IMR-90 (cell line): ENCODE data around the gene ANKFY1. TPM values are rescaled to one million over a fixed set of nuclear protein-coding genes. Genes with fewer than 3 reads are reported as not detected.
A peak's percentile ranks its signal among the peaks of the same experiment; 100 is the strongest.

Experiments
- ATAC-seq: fragments of 200-7000 bp; cut with Tn5 transposase; 2 replicates; pipeline ENCODE4 v1.9.1; 2020; ENCODE audit warnings: low read depth, mild to moderate bottlenecking, moderate library complexity
- BruUV-seq: library from RNA; stranded (reverse); fragments of 400-500 nt; replicated peaks from 2 replicates; lab custom pipeline; 2021; lab: Mats Ljungman, UMichigan
- CTCF ChIA-PET: fragments of 300-600 bp; formaldehyde crosslinking; extraction: SDS; loops from one replicate; lab custom pipeline; 2021; ENCODE audit warnings: antibody characterized with exemption; lab: Yijun Ruan, JAX
- POLR2A ChIA-PET: fragments of 300-600 bp; sonication (Branson Sonifier 250); formaldehyde crosslinking; loops from one replicate; lab custom pipeline; 2022; ENCODE audit warnings: antibody characterized with exemption; ENCODE audit not compliant: unreplicated experiment; lab: Charles Lee
- DNase-seq: peaks from one replicate; pipeline ENCODE4 v3.0.0; 2013
- H2AFZ ChIP-seq: replicated peaks from 2 replicates; pipeline ENCODE3; 2013; ENCODE audit warnings: low read length, mild to moderate bottlenecking; ENCODE audit not compliant: poor library complexity
- H2AK5ac ChIP-seq: 2 replicates; pipeline ENCODE4 v1.6.1; 2013; ENCODE audit warnings: low read depth, low read length, inconsistent platforms
- H2AK9ac ChIP-seq: replicated peaks from 2 replicates; pipeline ENCODE3; 2013; ENCODE audit warnings: mild to moderate bottlenecking, low read depth, low read length, moderate library complexity; ENCODE audit not compliant: poor library complexity
- H2BK120ac ChIP-seq: 2 replicates; pipeline ENCODE4 v1.6.1; 2013; ENCODE audit warnings: low read depth, low read length, inconsistent platforms
- H2BK15ac ChIP-seq: 3 replicates; pipeline ENCODE4 v1.6.1; 2013; ENCODE audit warnings: low read depth, low read length, inconsistent platforms
- H2BK20ac ChIP-seq: 2 replicates; pipeline ENCODE4 v1.6.1; 2013; ENCODE audit warnings: low read depth, mild to moderate bottlenecking, inconsistent platforms, low read length, moderate library complexity
- H2BK5ac ChIP-seq: 2 replicates; pipeline ENCODE4 v1.6.1; 2013; ENCODE audit warnings: mild to moderate bottlenecking, low read depth, low read length, inconsistent platforms; ENCODE audit not compliant: poor library complexity, severe bottlenecking
- H3K14ac ChIP-seq: replicated peaks from 2 replicates; pipeline ENCODE4 v1.6.1; 2013; ENCODE audit warnings: low read depth, low read length, inconsistent platforms
- H3K18ac ChIP-seq: 2 replicates; pipeline ENCODE4 v1.6.1; 2013; ENCODE audit warnings: low read depth, low read length, control low read depth
- H3K23ac ChIP-seq: 2 replicates; pipeline ENCODE4 v1.6.1; 2013; ENCODE audit warnings: low read depth, low read length, inconsistent platforms
- H3K27ac ChIP-seq: 2 replicates; pipeline ENCODE4 v1.5.1; 2013; ENCODE audit warnings: mild to moderate bottlenecking, control low read depth, low read length; ENCODE audit not compliant: insufficient read depth
- H3K27me3 ChIP-seq: 2 replicates; pipeline ENCODE4 v1.6.1; 2013; ENCODE audit warnings: low read length; ENCODE audit not compliant: control insufficient read depth, insufficient read depth
- H3K36me3 ChIP-seq: 2 replicates; pipeline ENCODE4 v1.6.1; 2013; ENCODE audit warnings: low read length, mixed read lengths; ENCODE audit not compliant: control insufficient read depth, insufficient read depth
- H3K4ac ChIP-seq: 2 replicates; pipeline ENCODE4 v1.6.1; 2013; ENCODE audit warnings: low read depth, low read length, inconsistent platforms
- H3K4me1 ChIP-seq: 2 replicates; pipeline ENCODE4 v1.6.1; 2013; ENCODE audit warnings: low read length, mixed read lengths; ENCODE audit not compliant: control insufficient read depth, insufficient read depth
- H3K4me2 ChIP-seq: 2 replicates; pipeline ENCODE4 v1.6.1; 2013; ENCODE audit warnings: low read depth, mild to moderate bottlenecking, control low read depth, low read length, moderate library complexity
- H3K4me3 ChIP-seq: 2 replicates; pipeline ENCODE4 v1.5.1; 2013; ENCODE audit warnings: low read depth, mild to moderate bottlenecking, control low read depth, low read length, moderate library complexity; ENCODE audit not compliant: insufficient read depth
- H3K56ac ChIP-seq: 2 replicates; pipeline ENCODE4 v1.6.1; 2013; ENCODE audit warnings: low read length, inconsistent platforms; ENCODE audit not compliant: insufficient read depth; ENCODE audit errors: extremely low read depth
- H3K79me1 ChIP-seq, 2 experiments: 2 replicates each; pipeline ENCODE4 v1.6.1; 2013; ENCODE audit warnings: low read length in 2 of 2, inconsistent platforms in 1 of 2, low read depth in 1 of 2
- H3K9ac ChIP-seq: 2 replicates; pipeline ENCODE4 v1.6.1; 2013; ENCODE audit warnings: low read depth, low read length, control low read depth
- H3K9me1 ChIP-seq: 2 replicates; pipeline ENCODE4 v1.6.1; 2013; ENCODE audit warnings: low read length, inconsistent platforms; ENCODE audit not compliant: insufficient read depth
- H3K9me3 ChIP-seq: 2 replicates; pipeline ENCODE4 v1.6.1; 2013; ENCODE audit warnings: low read length; ENCODE audit not compliant: control insufficient read depth, insufficient read depth
- H4K20me1 ChIP-seq: 2 replicates; pipeline ENCODE4 v1.6.1; 2013; ENCODE audit warnings: low read length, inconsistent platforms; ENCODE audit not compliant: insufficient read depth
- H4K5ac ChIP-seq: 2 replicates; pipeline ENCODE4 v1.6.1; 2013; ENCODE audit warnings: mild to moderate bottlenecking, low read depth, low read length, control low read depth
- H4K8ac ChIP-seq, 2 experiments: 2 replicates each; pipeline ENCODE4 v1.6.1; 2013; ENCODE audit warnings: low read depth in 2 of 2, low read length in 2 of 2, control low read depth in 1 of 2, inconsistent platforms in 1 of 2
- H4K91ac ChIP-seq: 2 replicates; pipeline ENCODE4 v1.6.1; 2013; ENCODE audit warnings: low read depth, low read length, inconsistent platforms; ENCODE audit not compliant: insufficient read depth
- BHLHE40 ChIP-seq: fragments of 150-350 bp; IDR thresholded peaks from 2 replicates; pipeline ENCODE4 v1.6.1; 2016; ENCODE audit warnings: mild to moderate bottlenecking, low read depth, low read length
- CHD1 ChIP-seq: IDR thresholded peaks from 2 replicates; pipeline ENCODE4 v1.6.1; 2012; ENCODE audit warnings: low read depth, low read length, improper control_type of control experiment
- CTCF ChIP-seq: conservative IDR thresholded peaks from 2 replicates; pipeline ENCODE4 v1.5.1; 2012; ENCODE audit warnings: mild to moderate bottlenecking, low read depth, low read length, improper control_type of control experiment
- FOS ChIP-seq: fragments of 150-350 bp; IDR thresholded peaks from 2 replicates; pipeline ENCODE4 v1.6.1; 2016; ENCODE audit warnings: low read depth, low read length
- POLR2A ChIP-seq: IDR thresholded peaks from 2 replicates; pipeline ENCODE4 v1.6.1; 2012; ENCODE audit warnings: mild to moderate bottlenecking, low read depth, low read length
- RAD21 ChIP-seq: IDR thresholded peaks from 2 replicates; pipeline ENCODE4 v1.6.1; 2012; ENCODE audit warnings: low read length, improper control_type of control experiment
- RCOR1 ChIP-seq: IDR thresholded peaks from 2 replicates; pipeline ENCODE4 v1.6.1; 2012; ENCODE audit warnings: mild to moderate bottlenecking, low read length, improper control_type of control experiment; ENCODE audit not compliant: insufficient replicate concordance
- RFX5 ChIP-seq: IDR thresholded peaks from 2 replicates; pipeline ENCODE4 v1.8.0; 2012; ENCODE audit warnings: low read depth, mild to moderate bottlenecking, low read length, moderate library complexity
- SMC3 ChIP-seq: fragments of 150-350 bp; IDR thresholded peaks from 2 replicates; pipeline ENCODE4 v1.6.1; 2016; ENCODE audit warnings: low read depth, mild to moderate bottlenecking, antibody characterized with exemption, low read length, moderate library complexity
- WGBS, 2 experiments: methylation state at CpG; one replicate each; pipeline versions ENCODE4 v1.1.5 to v1.1.7; 2013; ENCODE audit warnings: missing lambda C conversion rate in 2 of 2; ENCODE audit not compliant: insufficient read length in 1 of 2; ENCODE audit errors: extremely low coverage in 2 of 2; 5-methylcytosine and 5-hydroxymethylcytosine counted together
- dilution Hi-C: fragments of 300-500 bp; cut with HindIII; formaldehyde crosslinking; loops from one replicate; pipeline ENCODE4 v1.14.3; 2018; ENCODE audit warnings: low sequenced_read_pairs; ENCODE audit not compliant: unreplicated experiment
- in situ Hi-C: fragments of 300-500 bp; cut with MboI; formaldehyde crosslinking; loops from 3 replicates; pipeline ENCODE4 v1.14.3; 2019; ENCODE audit warnings: low sequenced_read_pairs, inconsistent platforms, mixed read lengths
- intact Hi-C: fragments of 100-400 bp; cut with micrococcal nuclease; formaldehyde crosslinking; loops from 2 replicates; pipeline ENCODE4 v1.10.0; 2022
- polyA plus RNA-seq, 3 experiments: library from polyadenylated mRNA; depleted of rRNA; stranded (reverse); fragments of >200 nt; gene quantifications; 2 replicates each; pipeline ENCODE4 v1.2.3, GENCODE V29; 2012; ENCODE audit warnings: low replicate concordance in 1 of 3
- total RNA-seq: library from RNA; depleted of rRNA; stranded (reverse); fragments of >200 nt; gene quantifications from 2 replicates; pipeline ENCODE4 v1.2.3, GENCODE V29; 2012

The ANKFY1 gene
- total and polyA plus RNA-seq, 2 of the 4 experiments (the other 2 are of a cell fraction): 32.3 to 48.9 TPM

- Histone ChIP-seq H3K4me3 (no peak overlapping the region), H3K4me2 (no peak overlapping the region), H3K79me1 (peaks cover 56 to 88% of the 10 kb centered on the region in 2 experiments), H4K91ac (no peak overlapping the region), H2BK5ac (no peak overlapping the region), H3K36me3 (peaks cover 4% of the 10 kb centered on the region; the same call in 1 of the 2 replicates), H4K20me1 (peaks cover 83% of the 10 kb centered on the region), H4K8ac (no peak overlapping the region), H3K56ac (no peak overlapping the region), H3K9me3 (peaks cover 2% of the 10 kb centered on the region), H2AFZ (no peak overlapping the region), H3K27ac (no peak overlapping the region), H2AK9ac (no peak overlapping the region), H3K4ac (no peak overlapping the region), H2BK120ac (no peak overlapping the region), H3K23ac (peak overlapping the region; percentile 86; the same call in 1 of the 2 replicates), H4K5ac (no peak overlapping the region), H3K4me1 (peaks cover 8% of the 10 kb centered on the region), H3K9ac (no peak overlapping the region), H2AK5ac (no peak overlapping the region), H2BK20ac (no peak overlapping the region), H3K18ac (no peak overlapping the region), H3K14ac (no peak overlapping the region), H3K9me1 (peaks cover 24% of the 10 kb centered on the region), H3K27me3 (no peaks in the 10 kb centered on the region), H2BK15ac (no peak overlapping the region)
- WGBS, 2 experiments: 100% methylated on average over 2 of the region's 4 CpGs; no CpG with 5 or more reads in 1 of the 2 experiments
- no TSS peak for BruUV-seq
- TF ChIP-seq POLR2A: no peak
- TF ChIP-seq RFX5: no peak
- TF ChIP-seq CHD1: no peak
- peak; percentile 49 for TF ChIP-seq CTCF
- peak; percentile 39; the same call in 1 of the 2 replicates for TF ChIP-seq RAD21
- no peak for TF ChIP-seq RCOR1
- TF ChIP-seq SMC3: peak; percentile 53
- TF ChIP-seq FOS: no peak
- no peak for TF ChIP-seq BHLHE40
- ChIA-PET POLR2A (no interaction called here), CTCF (interaction anchor here (0.7 to 2.4 kb wide), 6 partner anchors 10 to 158 kb away, joined by 3 to 8 read pairs (median 4); no protein-coding TSS in a partner anchor)
- dilution Hi-C loops (no loop called here), intact Hi-C loops (no loop called here), in situ Hi-C loops (no loop called here)
- ATAC-seq: 0 out of 2 replicates have a peak, but pooled peaks have one; percentile 48
- peak; percentile 38 for DNase-seq
Observed at GRCh38 chr17:4249452-4250029, 14.2 kb downstream of the ANKFY1 start.
